ENCODE results near the gene PTPRE. TPM values are rescaled to one million over a fixed set of nuclear protein-coding genes. Genes with fewer than 3 reads are reported as not detected.
"Not testable (repeated sequence)": the region's sequence is repeated elsewhere in the genome, so short reads cannot be mapped to it uniquely, and the experiment has no call there.

The PTPRE gene
- total RNA-seq, 1 experiment from 2014 or later: 0.70 TPM

GRCh38 chr10:128092454-128092853, 185.6 kb downstream of the PTPRE start:
- Histone ChIP-seq H3K4ac (ENCODE audit: low read depth, low read length) (no peak overlapping the region), H4K8ac (replicated peaks; ENCODE audit: insufficient read length, low read depth, low read length) (no peak overlapping the region), H4K20me1 (ENCODE audit: control insufficient read depth, insufficient read depth, insufficient read length) (no peaks in the 10 kb centered on the region), H3K79me1 (ENCODE audit: insufficient read depth, low read depth, low read length, poor library complexity, severe bottlenecking) (no peaks in the 10 kb centered on the region), H3K9me3 (ENCODE audit: control insufficient read depth, low read depth, low read length) (no peaks in the 10 kb centered on the region), H3K9ac (ENCODE audit: extremely low read depth, insufficient read length, low read length) (no peak overlapping the region), H3K27me3 (ENCODE audit: insufficient read depth, low read length) (no peaks in the 10 kb centered on the region), H2BK120ac (ENCODE audit: low read depth, low read length, poor library complexity, severe bottlenecking) (no peak overlapping the region), H3K23me2 (ENCODE audit: insufficient read length, low read depth, low read length, poor library complexity, severe bottlenecking) (no peaks in the 10 kb centered on the region), H2BK5ac (ENCODE audit: insufficient read length, low read length) (no peak overlapping the region), H3K27ac (ENCODE audit: insufficient read length, low read depth, low read length) (no peak overlapping the region), H2AFZ (ENCODE audit: low read length) (no peak overlapping the region), H3K23ac (ENCODE audit: insufficient read length, low read depth, low read length) (no peak overlapping the region), H3K79me2 (ENCODE audit: insufficient read depth, low read length) (no peaks in the 10 kb centered on the region), H3T11ph (ENCODE audit: low read length) (no peak overlapping the region), H3K4me2 (ENCODE audit: insufficient read depth, insufficient read length, low read length) (no peak overlapping the region), H4K5ac (ENCODE audit: insufficient read length, low read depth, low read length) (no peak overlapping the region), H3K56ac (ENCODE audit: insufficient read length, low read depth, low read length) (no peak overlapping the region), H3K14ac (ENCODE audit: insufficient read depth, low read length) (no peak overlapping the region), H4K91ac (ENCODE audit: insufficient read length, low read depth, low read length) (no peak overlapping the region), H3K4me1 (ENCODE audit: insufficient read depth, low read length) (no peaks in the 10 kb centered on the region), H2BK20ac (ENCODE audit: low read depth, low read length, poor library complexity, severe bottlenecking) (no peak overlapping the region), H2BK12ac (ENCODE audit: insufficient read length, low read depth, low read length) (no peak overlapping the region), H2BK15ac (ENCODE audit: low read depth, low read length) (no peak overlapping the region), H2AK5ac (ENCODE audit: insufficient read length, low read length) (no peak overlapping the region), H3K18ac (ENCODE audit: insufficient read length, low read depth, low read length) (no peak overlapping the region)
- DNase-seq: no peak
- no CpG with 5 or more reads among the region's 3 CpGs for WGBS (ENCODE audit: extremely low coverage, insufficient read length, low lambda C conversion rate)
- H3K36me3 Mint-ChIP-seq (ENCODE audit: insufficient read depth in 1 of 3, low read depth in 3 of 3): peaks cover 4 to 8% (median 5%) of the 10 kb centered on the region in 3 experiments; a peak in 6 of 7 replicates
- no peak overlapping the region for H3K4me3 Mint-ChIP-seq
- TF ChIP-seq CTCF (conservative IDR thresholded peaks at IDR 0.05): no peak
- H3K4me1 Mint-ChIP-seq: peaks cover 14 to 22% of the 10 kb centered on the region in 2 experiments
- H3K27ac Mint-ChIP-seq: no peak overlapping the region
- no peaks in the 10 kb centered on the region for H3K9me3 Mint-ChIP-seq
- no peaks in the 10 kb centered on the region; the same call in none of the 2 replicates for H3K27me3 Mint-ChIP-seq (ENCODE audit: low read depth)

- H2AK5ac ChIP-seq (ENCODE audit: insufficient read length, low read length); H3K9me3 Mint-ChIP-seq; H3K27me3 Mint-ChIP-seq (ENCODE audit: low read depth); H3K9ac ChIP-seq (ENCODE audit: extremely low read depth, insufficient read length, low read length); H3K79me1 ChIP-seq (ENCODE audit: insufficient read depth, low read depth, low read length, poor library complexity, severe bottlenecking); H3K79me2 ChIP-seq (ENCODE audit: insufficient read depth, low read length); H3K4me3 Mint-ChIP-seq; H2AFZ ChIP-seq (ENCODE audit: low read length); H2BK15ac ChIP-seq (ENCODE audit: low read depth, low read length); H3K27me3 ChIP-seq (ENCODE audit: insufficient read depth, low read length); H3K14ac ChIP-seq (ENCODE audit: insufficient read depth, low read length); H2BK5ac ChIP-seq (ENCODE audit: insufficient read length, low read length); H4K5ac ChIP-seq (ENCODE audit: insufficient read length, low read depth, low read length); H3K56ac ChIP-seq (ENCODE audit: insufficient read length, low read depth, low read length); H2BK120ac ChIP-seq (ENCODE audit: low read depth, low read length, poor library complexity, severe bottlenecking); H4K8ac ChIP-seq (replicated peaks; ENCODE audit: insufficient read length, low read depth, low read length); H3K18ac ChIP-seq (ENCODE audit: insufficient read length, low read depth, low read length); H3K4ac ChIP-seq (ENCODE audit: low read depth, low read length); H3K27ac ChIP-seq (ENCODE audit: insufficient read length, low read depth, low read length); H2BK20ac ChIP-seq (ENCODE audit: low read depth, low read length, poor library complexity, severe bottlenecking); H4K91ac ChIP-seq (ENCODE audit: insufficient read length, low read depth, low read length); H3K23ac ChIP-seq (ENCODE audit: insufficient read length, low read depth, low read length); H3K9me3 ChIP-seq (ENCODE audit: control insufficient read depth, low read depth, low read length); H4K20me1 ChIP-seq (ENCODE audit: control insufficient read depth, insufficient read depth, insufficient read length); H2BK12ac ChIP-seq (ENCODE audit: insufficient read length, low read depth, low read length); H3T11ph ChIP-seq (ENCODE audit: low read length); H3K27ac Mint-ChIP-seq; DNase-seq; H3K4me1 ChIP-seq (ENCODE audit: insufficient read depth, low read length); H3K4me2 ChIP-seq (ENCODE audit: insufficient read depth, insufficient read length, low read length); H3K23me2 ChIP-seq (ENCODE audit: insufficient read length, low read depth, low read length, poor library complexity, severe bottlenecking): not testable (repeated sequence)
- peaks cover 9 to 15% of the 10 kb centered on the region in 2 experiments for H3K4me1 Mint-ChIP-seq
- no CpG with 5 or more reads among the region's 4 CpGs for WGBS (ENCODE audit: extremely low coverage, insufficient read length, low lambda C conversion rate)
- H3K36me3 Mint-ChIP-seq (ENCODE audit: insufficient read depth in 1 of 3, low read depth in 3 of 3): peaks cover 18 to 29% (median 27%) of the 10 kb centered on the region in 3 experiments
These were observed 187.7 kb downstream of the PTPRE start for GRCh38 chr10:128094596-128094995.

Data from H9 (cell line).